Lung (tissue), 12 donors: ENCODE measurements around the gene TCP11L2. TPM values are rescaled to one million over a fixed set of nuclear protein-coding genes. Genes with fewer than 3 reads are reported as not detected.

Experiments
- ATAC-seq: fragments of 200-7000 bp; cut with Tn5 transposase; one replicate; pipeline ENCODE4 v1.9.1; 2020; ENCODE audit warnings: moderate number of reproducible peaks; ENCODE audit not compliant: insufficient read depth, low FRiP score
- DNase-seq, 3 donors: peaks; one replicate each; pipeline ENCODE4 v3.0.0-alpha.2; 2013 to 2017
- H3K27ac ChIP-seq, 2 donors: one replicate each; pipeline ENCODE4 v1.5.1; 2013; ENCODE audit warnings: mild to moderate bottlenecking in 2 of 2, moderate library complexity in 2 of 2, control low read depth in 1 of 2, inconsistent platforms in 1 of 2, low read depth in 1 of 2, low read length in 1 of 2
- H3K27me3 ChIP-seq, 3 donors: one replicate each; pipeline ENCODE4 v1.5.1; 2013; ENCODE audit warnings: low read length in 2 of 3; ENCODE audit not compliant: control insufficient read depth in 3 of 3, insufficient read depth in 3 of 3
- H3K36me3 ChIP-seq, 4 donors: one replicate each; pipeline ENCODE4 v1.5.1; 2013; ENCODE audit warnings: low read length in 4 of 4, mild to moderate bottlenecking in 1 of 4, moderate library complexity in 1 of 4; ENCODE audit not compliant: control insufficient read depth in 4 of 4, insufficient read depth in 4 of 4
- H3K4me1 ChIP-seq, 5 donors: one replicate each; pipeline ENCODE4 v1.5.1; 2013; ENCODE audit warnings: low read length in 5 of 5, mild to moderate bottlenecking in 2 of 5, moderate library complexity in 1 of 5; ENCODE audit not compliant: control insufficient read depth in 5 of 5, insufficient read depth in 5 of 5
- H3K4me3 ChIP-seq: one replicate; pipeline ENCODE4 v1.5.1; 2013; ENCODE audit warnings: mild to moderate bottlenecking, control low read depth, moderate library complexity
- H3K9ac ChIP-seq, 2 donors: one replicate each; pipeline ENCODE4 v1.5.1; 2013; ENCODE audit warnings: low read length in 2 of 2, control low read depth in 1 of 2; ENCODE audit not compliant: insufficient read depth in 1 of 2
- H3K9me3 ChIP-seq, 4 donors: one replicate each; pipeline ENCODE4 v1.5.1; 2013; ENCODE audit warnings: low read length in 3 of 4, mild to moderate bottlenecking in 1 of 4, moderate library complexity in 1 of 4; ENCODE audit not compliant: control insufficient read depth in 4 of 4, insufficient read depth in 3 of 4
- CTCF ChIP-seq: IDR thresholded peaks from 2 replicates; pipeline ENCODE4 v1.5.1; 2012; ENCODE audit warnings: mild to moderate bottlenecking; ENCODE audit errors: control extremely low read depth, extremely low read depth
- WGBS, 2 donors: extraction: QIAGEN DNeasy Blood & Tissue Kit; methylation state at CpG; one replicate each; pipeline ENCODE4 v1.1.7; 2013; 5-methylcytosine and 5-hydroxymethylcytosine counted together
- polyA plus RNA-seq, 2 donors: library from polyadenylated mRNA; stranded (reverse); fragments of 200-250 nt; gene quantifications; one replicate each; pipeline ENCODE4 v1.2.1, GENCODE V29; 2013
- total RNA-seq, 2 donors: library from RNA; depleted of rRNA in 1 of 2; stranded (reverse); fragments of >200 nt in 1 of 2; gene quantifications; one replicate each; pipeline ENCODE4 v1.2.1, GENCODE V29; 2014 to 2021
- donor health status: control.
- donor health status: control.
- donor health status: Bipolar disorder and iron deficiency.
- donor health status: healthy.
- donor health status: DM: yes; HTN: yes; CAD: no.

Gene TCP11L2
- total and polyA plus RNA-seq, 4 donors, result 4.9 to 78.5 (median 24.8) TPM

DNA sequence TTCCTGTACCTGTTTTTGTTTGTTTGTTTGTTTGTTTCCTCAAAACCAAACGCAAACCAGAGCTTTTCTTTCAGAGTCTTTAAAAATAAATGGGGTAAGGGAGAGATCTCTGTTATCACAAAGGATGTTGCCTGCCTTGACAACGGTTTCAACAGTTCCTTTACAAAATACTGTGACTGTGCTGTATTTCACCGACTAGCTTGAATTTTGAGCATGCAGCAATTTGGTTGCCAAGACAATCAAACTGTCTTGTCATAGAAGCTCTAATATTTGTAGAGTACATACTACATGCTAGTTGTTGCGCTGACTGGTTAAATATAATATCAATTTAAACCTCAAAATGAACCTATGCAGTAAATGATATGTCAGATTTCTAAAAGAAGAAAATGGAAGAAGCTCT lies 22.4 kb upstream of the TCP11L2 start:
- no peak overlapping the region for H3K4me3 ChIP-seq
- no peaks in the 10 kb centered on the region for H3K9me3 ChIP-seq
- DNase-seq, result no peak
- H3K27ac ChIP-seq, result no peak overlapping the region
- peaks cover 0 to 6% (median 3%) of the 10 kb centered on the region in 5 donors for H3K4me1 ChIP-seq
- H3K36me3 ChIP-seq, result no peaks in the 10 kb centered on the region
- no peak for ATAC-seq
- H3K9ac ChIP-seq, result no peak overlapping the region
- WGBS, 2 donors, result 44 to 65% methylated on average over 4 of the region's 4 CpGs
- H3K27me3 ChIP-seq, result no peaks in the 10 kb centered on the region
- TF ChIP-seq CTCF, result no peak

GRCh38 chr12:106281056-106281782 lies 21.3 kb upstream of the TCP11L2 start:
- ATAC-seq (no peak), DNase-seq (no peak)
- no peaks in the 10 kb centered on the region for H3K9me3 ChIP-seq
- no peak overlapping the region for H3K27ac ChIP-seq
- no peak for TF ChIP-seq CTCF
- H3K27me3 ChIP-seq, result peaks cover 0 to 3% (median 0%) of the 10 kb centered on the region in 3 donors
- no peaks in the 10 kb centered on the region for H3K36me3 ChIP-seq
- H3K9ac ChIP-seq, result no peak overlapping the region
- H3K4me1 ChIP-seq, result peaks cover 0 to 7% (median 0%) of the 10 kb centered on the region in 5 donors
- WGBS, 2 donors, result 55 to 88% methylated on average over 3 of the region's 3 CpGs
- H3K4me3 ChIP-seq, result no peak overlapping the region

- Histone ChIP-seq H3K27ac (no peak overlapping the region), H3K4me1 (peaks cover 0 to 7% (median 0%) of the 10 kb centered on the region in 5 donors), H3K9ac (no peak overlapping the region), H3K4me3 (no peak overlapping the region), H3K9me3 (no peaks in the 10 kb centered on the region), H3K27me3 (peaks cover 0 to 3% (median 0%) of the 10 kb centered on the region in 3 donors), H3K36me3 (no peaks in the 10 kb centered on the region)
- ATAC-seq, result no peak
- DNase-seq, result no peak
- TF ChIP-seq CTCF, result no peak
- WGBS, 2 donors, result 62 to 80% methylated on average over 4 of the region's 4 CpGs
Measured at GRCh38 chr12:106281804-106282203, 20.7 kb upstream of the TCP11L2 start.
